ENCODE data around the gene MYNN.

DNA sequence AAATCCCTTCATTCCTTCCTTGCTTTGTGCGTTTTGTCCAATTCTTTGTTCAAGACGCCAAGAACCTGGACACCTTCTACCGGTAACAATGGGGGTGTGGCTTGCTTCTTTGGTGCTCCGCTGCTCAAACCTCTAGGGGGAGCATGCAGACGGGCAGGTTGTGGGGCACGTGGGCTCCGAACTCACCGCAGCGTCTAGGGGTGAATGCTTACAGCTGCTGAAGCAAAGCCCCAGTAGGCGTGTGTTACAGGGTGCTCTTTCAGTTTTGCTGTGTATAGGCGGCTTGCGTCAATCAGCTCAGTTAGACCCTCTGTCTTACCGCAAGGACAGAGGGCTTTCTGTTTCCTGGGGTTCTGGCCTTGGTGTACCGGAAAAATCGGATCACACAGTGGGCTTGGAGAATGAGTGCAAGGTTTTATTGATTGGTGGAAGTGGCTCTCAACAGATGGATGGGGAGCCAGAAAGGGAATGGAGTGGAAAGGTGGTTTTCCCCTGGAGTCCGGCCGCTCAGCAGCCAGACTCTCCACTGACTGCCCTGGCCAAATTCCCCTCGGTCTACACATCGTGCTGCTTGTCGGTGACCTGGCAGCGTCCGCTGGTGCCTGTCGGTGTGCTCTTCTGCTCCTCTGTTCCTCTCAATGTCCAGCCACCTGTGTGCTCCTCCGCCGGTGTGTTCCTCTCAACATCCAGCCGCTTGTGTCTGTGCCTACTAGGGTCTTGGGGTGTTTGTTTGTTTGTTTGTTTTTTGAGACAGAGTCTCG, 40.7 kb downstream of the MYNN start:
- TF ChIP-seq CTCF (CRISPR knock-in tag; IDR thresholded peaks at IDR 0.05) (peak; percentile 69), FOXM1 (CRISPR knock-in tag; IDR thresholded peaks at IDR 0.05) (no peak), ZFP90 (CRISPR knock-in tag; IDR thresholded peaks at IDR 0.05; ENCODE audit: borderline replicate concordance) (no peak), RAD21 (CRISPR knock-in tag; IDR thresholded peaks at IDR 0.05) (no peak)
